Activated naive CD8-positive, alpha-beta T cell treated with anti-CD3 and anti-CD28 coated beads, Interleukin-2, amount 10 ng/mL, durations not matched to agents 7 days and 5 days (primary cell): ENCODE measurements around the gene MANSC1. TPM values are rescaled to one million over a fixed set of nuclear protein-coding genes. Genes with fewer than 3 reads are reported as not detected.
A peak's percentile ranks its signal among the peaks of the same experiment; 100 is the strongest.

Experiments
- ATAC-seq: fragments of 150-1000 bp; cut with Tn5 transposase; one replicate; pipeline ENCODE4 v1.10.0; 2021; ENCODE audit warnings: low read depth, moderate library complexity
- POLR2A ChIA-PET: fragments of 350-600 bp; sonication (Branson Sonifier 250); formaldehyde crosslinking; loops from one replicate; lab custom pipeline; 2021; ENCODE audit warnings: antibody characterized with exemption; lab: Charles Lee
- DNase-seq: peaks from one replicate; pipeline ENCODE4 v3.0.0; 2021
- H3K27ac Mint-ChIP-seq: one replicate; pipeline ENCODE4 v1.8.0; 2022; ENCODE audit warnings: mild to moderate bottlenecking, mixed read lengths
- H3K27me3 Mint-ChIP-seq: one replicate; pipeline ENCODE4 v1.8.0; 2022; ENCODE audit warnings: mild to moderate bottlenecking, moderate library complexity, mixed read lengths
- H3K36me3 Mint-ChIP-seq: one replicate; pipeline ENCODE4 v1.8.0; 2021; ENCODE audit warnings: mild to moderate bottlenecking, mixed read lengths
- H3K4me1 Mint-ChIP-seq: one replicate; pipeline ENCODE4 v1.8.0; 2021; ENCODE audit warnings: mixed read lengths
- H3K4me3 Mint-ChIP-seq: one replicate; pipeline ENCODE4 v1.8.0; 2022; ENCODE audit warnings: mild to moderate bottlenecking, moderate library complexity, mixed read lengths
- H3K9me3 Mint-ChIP-seq: one replicate; pipeline ENCODE4 v1.8.0; 2021; ENCODE audit warnings: mixed read lengths
- total RNA-seq, 2 experiments: library from RNA; stranded (reverse); gene quantifications; one replicate each; pipeline ENCODE4 v1.2.3, GENCODE V29; 2021

MANSC1 gene
- total RNA-seq, 2 experiments from 2014 or later: 0.20 TPM; not detected in 1

DNA sequence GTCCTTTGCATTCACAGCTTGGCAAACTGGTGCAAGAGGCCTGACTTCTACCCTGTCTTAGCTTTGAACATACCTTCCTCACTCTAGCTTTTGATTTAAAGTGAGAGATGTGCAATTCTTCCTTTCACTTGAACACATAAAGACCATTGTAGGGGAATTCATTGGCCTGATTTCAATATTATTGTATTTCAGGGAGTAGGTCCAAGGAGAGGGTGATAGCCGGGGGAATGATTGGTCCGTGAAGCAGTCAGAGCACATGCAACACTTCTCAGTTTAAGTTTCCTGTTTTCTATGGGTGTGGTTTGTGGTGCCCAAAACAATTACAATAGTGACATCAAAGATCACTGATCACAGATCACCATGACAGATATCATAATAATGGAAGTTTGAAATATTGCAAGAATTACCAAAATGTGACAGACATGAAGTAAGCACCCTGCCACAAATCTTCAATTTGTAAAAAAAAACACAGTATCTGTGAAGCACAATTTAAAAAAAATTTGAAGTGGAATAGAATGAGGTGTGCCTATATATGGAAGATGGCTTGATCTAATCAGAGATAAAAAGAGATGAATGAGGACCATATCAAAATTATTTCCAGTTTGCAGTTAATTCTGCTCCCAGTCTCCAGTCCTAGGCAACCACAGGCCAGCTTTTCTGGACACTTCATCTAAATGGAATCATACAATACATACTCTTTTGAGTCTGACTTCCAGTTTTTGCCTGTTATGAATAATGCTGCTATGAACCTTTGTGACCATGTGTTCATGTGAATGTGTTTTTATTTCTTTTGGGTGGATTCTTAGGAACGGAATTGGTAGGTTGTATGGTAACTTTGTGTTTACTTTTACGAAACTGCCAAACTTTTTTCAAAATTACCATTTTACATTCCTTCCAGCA is 30.0 kb upstream of the MANSC1 start:
- H3K36me3 Mint-ChIP-seq: peaks cover 47% of the 10 kb centered on the region
- H3K4me3 Mint-ChIP-seq: peak overlapping the region; percentile 36
- ATAC-seq: peak; percentile 71
- POLR2A ChIA-PET: interaction anchor here (0.5 to 1.3 kb wide), 11 partner anchors 18 to 346 kb away, joined by 3 to 7 read pairs (median 3); partner anchors contain the start of genes BORCS5 and DUSP16
- peaks cover 8% of the 10 kb centered on the region for H3K9me3 Mint-ChIP-seq
- peaks cover 36% of the 10 kb centered on the region for H3K4me1 Mint-ChIP-seq
- H3K27me3 Mint-ChIP-seq: no peaks in the 10 kb centered on the region
- DNase-seq: no peak
- H3K27ac Mint-ChIP-seq: peak overlapping the region; percentile 90

DNA sequence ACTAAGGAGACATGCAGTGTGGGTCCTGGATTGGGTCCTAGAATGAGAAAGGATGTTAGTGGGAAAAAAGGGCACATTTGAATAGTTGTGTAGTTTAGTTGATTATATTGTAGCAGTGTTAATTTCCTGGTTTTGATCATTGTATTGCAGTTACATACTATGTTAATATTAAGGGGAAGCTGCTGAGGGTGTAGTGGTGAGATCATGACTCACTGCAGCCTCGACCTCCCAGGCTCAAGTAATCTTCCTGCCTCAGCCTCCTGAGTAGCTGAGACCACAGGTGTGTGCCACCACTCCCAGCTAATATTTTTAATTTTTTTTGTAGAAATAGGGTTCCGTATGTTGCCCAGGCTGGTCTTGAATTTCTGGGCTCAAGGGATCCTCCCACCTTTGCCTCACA is 28.6 kb upstream of the MANSC1 start:
- Mint-ChIP-seq H3K27ac (peak overlapping the region; percentile 52), H3K27me3 (no peaks in the 10 kb centered on the region), H3K4me3 (no peak overlapping the region), H3K9me3 (peaks cover 5% of the 10 kb centered on the region), H3K4me1 (peaks cover 25% of the 10 kb centered on the region), H3K36me3 (peaks cover 37% of the 10 kb centered on the region)
- DNase-seq: no peak
- ATAC-seq: no peak
- POLR2A ChIA-PET: interaction anchor here (0.7 to 3.9 kb wide), 6 partner anchors 19 to 358 kb away, joined by 3 to 17 read pairs (median 3); partner anchors contain the start of gene BORCS5

DNA sequence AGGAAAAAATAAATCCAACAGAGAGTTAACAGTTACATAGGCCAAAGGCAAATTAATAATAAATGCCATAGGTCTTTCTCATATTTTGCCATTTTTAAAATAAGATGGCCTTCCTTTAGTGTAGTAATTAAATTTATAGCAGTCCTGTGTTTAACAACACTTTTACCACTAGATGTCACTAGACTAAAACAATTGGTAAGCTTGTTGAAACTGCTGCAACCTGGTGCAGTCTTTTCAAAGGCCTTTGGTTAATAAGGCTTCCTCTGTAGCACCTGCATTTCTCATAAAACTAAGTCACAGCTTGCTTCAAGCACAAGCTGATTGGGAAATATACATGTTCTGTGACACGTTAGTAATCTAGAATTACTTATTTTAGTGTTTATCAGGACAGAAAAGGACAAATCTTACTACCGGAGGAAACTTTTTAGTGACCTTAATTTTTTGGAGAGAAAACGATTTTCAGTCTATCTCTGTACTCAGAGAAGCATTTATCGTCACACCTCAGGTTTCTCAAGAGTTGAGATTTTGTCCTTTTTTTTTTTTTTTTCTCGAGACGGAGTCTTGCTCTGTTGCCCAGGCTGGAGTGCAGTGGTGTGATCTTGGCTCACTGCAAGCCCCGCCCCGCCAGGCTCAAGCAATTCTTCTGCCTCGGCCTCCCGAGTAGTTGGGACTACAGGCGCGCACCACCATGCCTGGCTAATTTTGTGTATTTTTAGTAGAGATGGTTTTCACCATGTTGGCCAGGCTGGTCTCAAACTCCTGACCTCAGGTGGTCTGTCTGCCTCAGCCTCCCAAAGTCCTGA is 26.8 kb upstream of the MANSC1 start:
- DNase-seq (no peak), ATAC-seq (peak; percentile 68)
- POLR2A ChIA-PET: interaction anchor here (0.6 to 3.9 kb wide), 11 partner anchors 20 to 360 kb away, joined by 3 to 17 read pairs (median 6); partner anchors contain the start of genes BORCS5, CDKN1B, DUSP16 and GPR19
- no peaks in the 10 kb centered on the region for H3K9me3 Mint-ChIP-seq
- H3K27ac Mint-ChIP-seq: peak overlapping the region; percentile 39
- no peaks in the 10 kb centered on the region for H3K27me3 Mint-ChIP-seq
- no peak overlapping the region for H3K4me3 Mint-ChIP-seq
- H3K36me3 Mint-ChIP-seq: peaks cover 23% of the 10 kb centered on the region
- H3K4me1 Mint-ChIP-seq: peaks cover 20% of the 10 kb centered on the region

DNA sequence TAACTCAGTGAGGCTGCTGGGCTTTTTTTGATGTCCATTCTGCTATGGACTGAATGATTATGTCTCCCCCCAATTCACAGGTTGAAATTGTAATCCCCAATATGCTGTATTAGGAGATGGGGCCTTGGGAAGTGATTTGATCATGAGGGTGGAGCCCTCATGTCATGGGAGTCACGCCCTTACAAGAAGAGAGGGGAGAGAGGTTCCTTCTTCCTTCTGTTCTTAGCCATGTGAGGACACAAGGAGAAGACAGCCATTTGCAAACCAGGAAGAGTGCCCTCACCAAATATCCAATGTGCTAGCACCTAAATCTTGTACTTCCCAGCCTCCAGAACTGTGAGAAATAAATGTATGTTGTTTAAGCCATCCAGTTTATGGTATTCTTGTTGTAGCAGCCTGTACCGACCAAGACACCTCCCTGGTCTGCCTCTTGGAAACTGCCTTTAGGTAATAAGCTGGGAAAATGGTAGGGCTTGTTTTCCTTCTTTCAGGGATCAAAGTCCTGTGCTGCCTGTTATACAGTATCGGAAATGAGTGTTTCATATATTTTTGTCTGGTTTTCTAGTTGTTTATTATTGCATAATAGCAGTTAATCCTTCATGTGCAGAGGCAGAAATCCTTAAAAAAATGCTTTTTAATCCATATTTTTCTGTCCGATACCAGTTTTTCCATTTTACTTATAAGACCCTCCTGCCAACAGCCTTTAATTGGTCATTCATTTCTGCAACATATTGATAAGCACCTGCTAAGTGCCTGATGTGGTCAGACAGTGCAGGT is 23.1 kb upstream of the MANSC1 start:
- peaks cover 15% of the 10 kb centered on the region for H3K36me3 Mint-ChIP-seq
- ATAC-seq (no peak), DNase-seq (no peak)
- no peak overlapping the region for H3K27ac Mint-ChIP-seq
- H3K27me3 Mint-ChIP-seq: no peaks in the 10 kb centered on the region
- H3K4me3 Mint-ChIP-seq: no peak overlapping the region
- no peaks in the 10 kb centered on the region for H3K9me3 Mint-ChIP-seq
- POLR2A ChIA-PET: no interaction called here
- peaks cover 6% of the 10 kb centered on the region for H3K4me1 Mint-ChIP-seq

DNA sequence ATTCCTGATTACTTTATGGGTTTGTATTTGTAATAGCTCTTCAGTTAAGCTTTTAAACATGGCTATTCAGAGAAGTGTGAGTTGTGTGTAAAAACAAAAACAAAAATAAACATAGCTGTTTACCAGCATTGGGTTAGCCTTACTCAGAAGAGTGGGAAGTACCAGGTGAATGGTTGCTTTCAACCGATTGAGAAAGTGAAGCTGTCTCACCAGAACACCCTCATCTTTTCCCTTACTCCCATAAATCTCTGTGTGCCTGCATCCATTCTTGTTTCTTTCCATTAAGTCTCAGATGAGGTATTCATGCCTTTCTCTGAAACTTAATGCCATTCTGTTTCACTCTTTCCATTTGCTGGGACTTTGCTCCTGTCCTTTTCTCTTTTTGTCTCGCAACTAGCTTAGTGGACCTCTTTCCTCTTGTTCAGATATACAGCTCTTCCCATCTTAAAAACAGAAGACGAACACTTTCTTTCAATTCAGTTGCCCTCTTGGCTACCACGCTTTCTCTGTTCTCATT is 17.5 kb upstream of the MANSC1 start:
- H3K27ac Mint-ChIP-seq: no peak overlapping the region
- H3K9me3 Mint-ChIP-seq: peaks cover 2% of the 10 kb centered on the region
- ATAC-seq: no peak
- peaks cover 22% of the 10 kb centered on the region for H3K36me3 Mint-ChIP-seq
- POLR2A ChIA-PET: interaction anchor here (4.6 kb wide), 1 partner anchor 10 kb away, joined by 40 read pairs; the partner anchor contains the start of gene BORCS5
- DNase-seq: no peak
- H3K4me1 Mint-ChIP-seq: peaks cover 25% of the 10 kb centered on the region
- H3K4me3 Mint-ChIP-seq: no peak overlapping the region
- no peaks in the 10 kb centered on the region for H3K27me3 Mint-ChIP-seq

DNA sequence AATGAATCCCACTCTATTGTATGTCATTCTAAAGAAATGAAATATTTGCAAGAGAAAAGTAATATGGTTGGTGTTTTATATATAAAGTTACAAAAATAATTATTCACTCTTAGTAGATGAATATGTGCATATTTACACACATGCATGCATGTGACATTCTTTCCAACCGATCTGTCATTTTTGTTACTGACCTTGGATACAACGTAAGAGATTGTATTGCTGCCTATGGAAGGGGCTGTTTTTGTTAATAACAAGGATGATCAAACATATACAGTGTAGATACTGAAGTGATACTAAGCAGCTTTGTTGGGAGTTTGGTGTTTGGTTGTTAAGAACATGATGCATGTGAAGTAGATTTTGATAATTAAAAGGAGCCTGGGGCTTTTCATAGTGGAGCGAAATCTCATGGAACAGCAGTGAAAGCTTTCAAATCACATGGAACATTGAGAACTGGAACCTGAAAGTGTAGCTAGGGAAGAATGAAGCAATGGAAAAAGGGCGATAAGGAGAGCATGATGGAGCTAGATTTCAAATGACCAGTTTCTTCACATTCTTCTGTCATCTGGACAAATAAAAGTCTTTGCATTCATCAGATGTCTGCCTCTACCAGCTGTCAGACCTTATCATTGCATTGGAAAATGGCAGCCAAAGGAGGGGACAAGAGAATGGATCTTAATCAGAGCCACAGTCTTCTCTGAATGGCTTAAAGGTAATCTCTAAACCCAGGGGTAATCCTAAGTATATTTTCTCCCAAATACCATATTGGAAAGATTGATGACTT is 16.8 kb upstream of the MANSC1 start:
- Mint-ChIP-seq H3K27ac (no peak overlapping the region), H3K4me3 (no peak overlapping the region), H3K27me3 (no peaks in the 10 kb centered on the region), H3K9me3 (peaks cover 2% of the 10 kb centered on the region), H3K4me1 (peaks cover 27% of the 10 kb centered on the region), H3K36me3 (peaks cover 22% of the 10 kb centered on the region)
- DNase-seq: no peak
- POLR2A ChIA-PET: interaction anchor here (0.6 to 4.6 kb wide), 2 partner anchors 9 to 82 kb away, joined by 3 to 40 read pairs; partner anchors contain the start of gene BORCS5
- ATAC-seq: no peak

DNA sequence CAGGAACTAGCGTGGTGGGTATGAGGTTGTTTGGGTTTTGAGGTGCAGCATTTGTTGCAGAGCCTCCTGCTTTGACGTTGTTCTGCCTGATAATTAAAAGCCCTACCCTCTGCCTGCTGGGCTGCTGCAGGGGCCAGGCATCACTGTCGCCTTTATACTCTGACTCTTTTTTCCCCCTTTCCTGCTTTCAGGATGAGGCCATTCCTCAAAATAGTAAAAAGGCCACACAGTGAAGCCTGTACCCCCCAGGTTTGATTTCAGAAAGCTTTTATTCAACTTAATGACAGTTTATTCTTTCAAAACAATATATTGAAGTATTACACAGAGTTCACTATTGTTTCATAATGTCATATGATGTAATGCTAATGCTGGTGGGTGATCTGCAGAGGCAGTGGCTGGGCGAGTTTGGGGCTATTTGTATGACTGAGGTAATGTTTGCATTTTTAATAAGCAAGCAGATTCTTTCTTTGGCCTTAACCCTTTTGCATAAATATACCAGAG is 15.9 kb upstream of the MANSC1 start:
- Mint-ChIP-seq H3K4me1 (peaks cover 33% of the 10 kb centered on the region), H3K27ac (peak overlapping the region; percentile 22), H3K4me3 (peak overlapping the region; percentile 12), H3K9me3 (peaks cover 2% of the 10 kb centered on the region), H3K27me3 (no peaks in the 10 kb centered on the region), H3K36me3 (peaks cover 22% of the 10 kb centered on the region)
- POLR2A ChIA-PET: interaction anchor here (4.6 kb wide), 1 partner anchor 8 kb away, joined by 40 read pairs; the partner anchor contains the start of gene BORCS5
- ATAC-seq: peak; percentile 84
- DNase-seq: no peak

DNA sequence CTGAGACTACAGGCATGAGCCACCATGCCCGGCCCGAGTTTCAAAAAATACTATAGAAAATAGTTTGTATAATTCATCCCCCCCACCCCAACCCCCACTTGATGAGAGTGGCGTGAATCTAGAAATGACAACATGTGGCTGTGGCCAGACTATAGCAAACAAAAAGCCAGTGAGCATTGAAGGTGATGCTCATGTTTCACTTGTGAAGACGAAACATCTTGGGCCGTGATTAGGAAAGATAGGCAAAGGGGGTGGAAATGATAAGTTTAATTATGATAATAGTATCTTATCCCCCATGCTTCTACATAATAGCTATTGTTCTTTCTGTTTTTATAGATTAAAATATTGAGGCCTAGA is 15.4 kb upstream of the MANSC1 start:
- peak overlapping the region; percentile 12 for H3K4me3 Mint-ChIP-seq
- H3K36me3 Mint-ChIP-seq: peaks cover 22% of the 10 kb centered on the region
- peaks cover 2% of the 10 kb centered on the region for H3K9me3 Mint-ChIP-seq
- H3K27me3 Mint-ChIP-seq: no peaks in the 10 kb centered on the region
- H3K4me1 Mint-ChIP-seq: peaks cover 33% of the 10 kb centered on the region
- no peak for ATAC-seq
- no peak for DNase-seq
- peak overlapping the region; percentile 22 for H3K27ac Mint-ChIP-seq
- POLR2A ChIA-PET: interaction anchor here (0.6 to 4.6 kb wide), 2 partner anchors 7 to 14 kb away, joined by 3 to 40 read pairs; partner anchors contain the start of gene BORCS5

DNA sequence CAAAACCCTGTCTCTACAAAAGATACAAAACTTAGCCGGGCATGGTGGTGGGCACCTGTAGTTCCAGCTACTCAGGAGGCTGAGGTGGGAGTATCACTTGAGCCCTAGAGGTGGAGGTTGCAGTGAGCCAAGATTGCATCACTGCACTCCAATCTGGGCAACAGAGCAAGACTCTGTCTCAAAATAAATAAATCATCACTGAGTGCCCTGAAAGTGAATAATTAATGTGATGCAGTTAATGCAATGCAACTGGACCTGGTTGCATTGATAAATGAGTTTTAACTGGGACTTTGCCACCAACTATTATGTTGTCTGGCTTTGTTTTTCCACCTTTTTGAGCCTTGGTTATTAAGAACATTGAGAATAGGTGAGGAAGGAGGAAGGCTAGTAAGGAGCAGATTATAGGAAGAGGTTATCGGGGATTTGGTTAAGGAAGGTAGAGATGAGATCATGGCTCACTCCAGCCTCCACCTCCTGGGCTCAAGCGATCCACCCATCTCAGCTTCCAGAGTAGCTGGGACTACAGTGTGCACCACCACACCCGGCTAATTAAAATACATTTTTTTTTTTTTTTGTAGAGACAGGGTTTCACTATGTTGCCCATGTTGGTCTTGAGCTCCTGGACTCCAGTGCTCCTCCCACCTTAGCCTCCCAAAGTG is 14.9 kb upstream of the MANSC1 start:
- H3K27me3 Mint-ChIP-seq: no peaks in the 10 kb centered on the region
- peak overlapping the region; percentile 51 for H3K4me3 Mint-ChIP-seq
- H3K27ac Mint-ChIP-seq: no peak overlapping the region
- ATAC-seq (no peak), DNase-seq (no peak)
- POLR2A ChIA-PET: interaction anchor here (0.6 to 4.6 kb wide), 2 partner anchors 7 to 13 kb away, joined by 3 to 40 read pairs; partner anchors contain the start of gene BORCS5
- peaks cover 22% of the 10 kb centered on the region for H3K36me3 Mint-ChIP-seq
- peaks cover 37% of the 10 kb centered on the region for H3K4me1 Mint-ChIP-seq
- peaks cover 2% of the 10 kb centered on the region for H3K9me3 Mint-ChIP-seq

DNA sequence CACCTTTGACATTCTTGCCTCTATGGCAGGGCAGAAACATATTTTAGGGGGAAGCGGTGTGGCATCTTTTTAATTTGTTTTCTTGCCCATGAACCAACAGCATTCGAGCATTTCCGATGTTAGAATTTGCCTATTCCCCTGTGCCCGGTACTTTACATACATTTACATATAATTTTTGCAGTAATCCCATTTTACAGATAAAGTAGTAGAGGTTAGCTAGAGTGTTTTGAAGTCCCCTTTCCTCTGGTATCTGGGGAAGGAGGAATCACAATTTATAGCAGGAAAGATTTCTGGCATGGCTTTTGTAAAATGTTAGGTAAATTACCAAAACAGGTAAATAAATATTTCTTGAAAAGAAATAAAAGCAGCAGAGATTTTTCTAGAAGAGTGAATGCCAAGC is 8.5 kb upstream of the MANSC1 start:
- Mint-ChIP-seq H3K27me3 (no peaks in the 10 kb centered on the region), H3K27ac (peak overlapping the region; percentile 97), H3K9me3 (no peaks in the 10 kb centered on the region), H3K4me3 (peak overlapping the region; percentile 92), H3K4me1 (peaks cover 41% of the 10 kb centered on the region), H3K36me3 (peaks cover 4% of the 10 kb centered on the region)
- no peak for DNase-seq
- no peak for ATAC-seq
- POLR2A ChIA-PET: interaction anchor here (0.6 to 3.8 kb wide), 12 partner anchors 8 to 812 kb away, joined by 3 to 86 read pairs (median 12); partner anchors contain the start of genes CDKN1B, DUSP16, GPR19 and MANSC1
